GM23338 (cell line): Measurements from ENCODE around the gene EXOSC7. TPM values are rescaled to one million over a fixed set of nuclear protein-coding genes. Genes with fewer than 3 reads are reported as not detected.
"Not testable (repeated sequence)": the region's sequence is repeated elsewhere in the genome, so short reads cannot be mapped to it uniquely, and the experiment has no call there.

Source experiments
- ATAC-seq: fragments of 200-7000 bp; cut with Tn5 transposase; 3 replicates; pipeline ENCODE4 v1.9.1; 2020
- DNase-seq: peaks from one replicate; pipeline ENCODE4 v3.0.0-alpha.2; 2015; ENCODE audit warnings: low spot score
- H2AFZ ChIP-seq: fragments of 200-600 bp; sonication (generic); 2 replicates; pipeline ENCODE4 v1.8.0; 2016; ENCODE audit warnings: antibody characterized with exemption, mild to moderate bottlenecking, moderate library complexity
- H3F3A ChIP-seq: fragments of 200-600 bp; sonication (generic); replicated peaks from 2 replicates; pipeline ENCODE4 v1.8.0; 2017; ENCODE audit warnings: antibody characterized with exemption, mixed run types, low read depth
- H3K27ac ChIP-seq: fragments of 200-600 bp; sonication (generic); 2 replicates; pipeline ENCODE4 v1.6.1; 2016; ENCODE audit warnings: low read depth
- H3K27me3 ChIP-seq: fragments of 200-600 bp; sonication (generic); 2 replicates; pipeline ENCODE4 v1.8.0; 2016; ENCODE audit warnings: mild to moderate bottlenecking, mixed run types, moderate library complexity; ENCODE audit not compliant: insufficient read depth
- H3K36me3 ChIP-seq: fragments of 200-600 bp; sonication (generic); 2 replicates; pipeline ENCODE4 v1.8.0; 2016; ENCODE audit warnings: mild to moderate bottlenecking; ENCODE audit not compliant: insufficient read depth
- H3K4me1 ChIP-seq: fragments of 200-600 bp; sonication (generic); 2 replicates; pipeline ENCODE4 v1.8.0; 2016; ENCODE audit warnings: mild to moderate bottlenecking, moderate library complexity; ENCODE audit not compliant: insufficient read depth
- H3K4me2 ChIP-seq: fragments of 200-600 bp; sonication (generic); 2 replicates; pipeline ENCODE4 v1.7.1; 2017; ENCODE audit warnings: mixed run types
- H3K4me3 ChIP-seq: fragments of 200-600 bp; sonication (generic); 2 replicates; pipeline ENCODE4 v1.6.1; 2016; ENCODE audit warnings: mixed run types
- H3K79me2 ChIP-seq: fragments of 200-600 bp; sonication (generic); replicated peaks from 2 replicates; pipeline ENCODE4 v1.8.0; 2017; ENCODE audit warnings: mild to moderate bottlenecking; ENCODE audit not compliant: insufficient read depth
- H3K9me2 ChIP-seq: fragments of 200-600 bp; sonication (generic); 2 replicates; pipeline ENCODE4 v1.8.0; 2017; ENCODE audit not compliant: insufficient read depth
- H4K20me1 ChIP-seq: fragments of 200-600 bp; sonication (generic); replicated peaks from 2 replicates; pipeline ENCODE4 v1.8.0; 2017; ENCODE audit warnings: mild to moderate bottlenecking; ENCODE audit not compliant: insufficient read depth
- H3K27ac Mint-ChIP-seq: 2 replicates; pipeline ENCODE4 v1.8.0; 2020; ENCODE audit warnings: inconsistent platforms, mild to moderate bottlenecking, moderate library complexity, mixed read lengths
- H3K27me3 Mint-ChIP-seq: 3 replicates; pipeline ENCODE4 v1.8.0; 2022; ENCODE audit warnings: low read depth, mild to moderate bottlenecking, moderate library complexity, mixed read lengths, inconsistent platforms; ENCODE audit not compliant: insufficient read depth, poor library complexity
- H3K36me3 Mint-ChIP-seq: 3 replicates; pipeline ENCODE4 v1.8.0; 2021; ENCODE audit warnings: low read depth, mild to moderate bottlenecking, inconsistent platforms, moderate library complexity, mixed read lengths
- H3K4me1 Mint-ChIP-seq: 3 replicates; pipeline ENCODE4 v1.8.0; 2020; ENCODE audit warnings: mild to moderate bottlenecking, inconsistent platforms, mixed read lengths
- H3K4me3 Mint-ChIP-seq: 3 replicates; pipeline ENCODE4 v1.8.0; 2021; ENCODE audit warnings: moderate library complexity, mild to moderate bottlenecking, inconsistent platforms, mixed read lengths
- H3K9me3 Mint-ChIP-seq: 3 replicates; pipeline ENCODE4 v1.8.0; 2020; ENCODE audit warnings: moderate library complexity, mild to moderate bottlenecking, inconsistent platforms, mixed read lengths
- CREB1 ChIP-seq: fragments of 250-450 bp; sonication (Bioruptor Pico); IDR thresholded peaks from 2 replicates; pipeline ENCODE4 v1.5.0; 2020; ENCODE audit warnings: low read depth, mild to moderate bottlenecking, moderate library complexity
- CTCF ChIP-seq, 2 experiments: fragments of 200-600 bp in 1 of 2; sonication (generic) in 1 of 2; conservative IDR thresholded peaks; 2 replicates each; pipeline versions ENCODE4 v1.5.1 to v1.6.1; 2016 to 2017; ENCODE audit warnings: antibody characterized with exemption in 2 of 2, low read depth in 2 of 2, mild to moderate bottlenecking in 2 of 2, moderate library complexity in 1 of 2
- ETS1 ChIP-seq: IDR thresholded peaks from 2 replicates; pipeline ENCODE4 v1.6.1; 2016; ENCODE audit warnings: antibody characterized with exemption
- EZH2 ChIP-seq: fragments of 200-600 bp; sonication (generic); IDR thresholded peaks from one replicate; pipeline ENCODE4 v1.8.0; 2017; ENCODE audit warnings: antibody characterized with exemption, mild to moderate bottlenecking, low read depth; ENCODE audit not compliant: unreplicated experiment
- EZH2phosphoT487 ChIP-seq: fragments of 200-600 bp; sonication (generic); IDR thresholded peaks from one replicate; pipeline ENCODE4 v1.8.1; 2018; ENCODE audit warnings: antibody characterized with exemption; ENCODE audit not compliant: unreplicated experiment
- NANOG ChIP-seq: IDR thresholded peaks from 2 replicates; pipeline ENCODE4 v1.6.1; 2016; ENCODE audit warnings: antibody characterized with exemption, borderline replicate concordance
- REST ChIP-seq: IDR thresholded peaks from one replicate; pipeline ENCODE4 v1.6.1; 2018; ENCODE audit warnings: antibody characterized with exemption; ENCODE audit not compliant: unreplicated experiment
- STAT1 ChIP-seq: IDR thresholded peaks from one replicate; pipeline ENCODE4 v1.6.1; 2016; ENCODE audit warnings: antibody characterized with exemption; ENCODE audit not compliant: unreplicated experiment
- ZNF114 ChIP-seq: fragments of 250-450 bp; sonication (Bioruptor Pico); IDR thresholded peaks from 2 replicates; pipeline ENCODE4 v1.5.0; 2020; ENCODE audit warnings: mild to moderate bottlenecking, moderate library complexity
- ZNF331 ChIP-seq: fragments of 250-450 bp; sonication (Bioruptor Pico); IDR thresholded peaks from 2 replicates; pipeline ENCODE4 v1.5.0; 2020; ENCODE audit warnings: low read depth, mild to moderate bottlenecking, moderate library complexity
- polyA plus RNA-seq: library from polyadenylated mRNA; unstranded; fragments of >200 nt; fragmentation: Nextera tagmentation; extraction: Ambion mirVana; gene quantifications from 2 replicates; pipeline ENCODE4 v1.2.1, GENCODE V29; 2016
- total RNA-seq: library from RNA; depleted of rRNA; stranded (reverse); fragments of >200 nt; shearing (Covaris generic); gene quantifications from 2 replicates; pipeline ENCODE4 v1.2.3, GENCODE V29; 2014

The EXOSC7 gene
- total and polyA plus RNA-seq, 2 experiments from 2014 or later = 84.8 to 120 TPM

- Mint-ChIP-seq H3K4me1 (peaks cover 17% of the 10 kb centered on the region), H3K36me3 (peaks cover 4% of the 10 kb centered on the region), H3K4me3 (no peak overlapping the region), H3K27me3 (peaks cover 2% of the 10 kb centered on the region), H3K9me3 (no peaks in the 10 kb centered on the region), H3K27ac (no peak overlapping the region)
- Histone ChIP-seq H3F3A (no peaks in the 10 kb centered on the region; the same call in 1 of the 2 replicates), H3K4me1 (peaks cover 18% of the 10 kb centered on the region), H3K79me2 (peaks cover 15% of the 10 kb centered on the region), H3K9me2 (no peaks in the 10 kb centered on the region), H2AFZ (no peak overlapping the region), H3K36me3 (0 out of 2 replicates have a peak, but pooled peaks cover 4% of the 10 kb centered on the region), H3K4me3 (no peak overlapping the region), H4K20me1 (peaks cover 11% of the 10 kb centered on the region), H3K27ac (no peak overlapping the region), H3K4me2 (no peak overlapping the region), H3K27me3 (no peaks in the 10 kb centered on the region)
- DNase-seq (no peak), ATAC-seq (no peak)
- TF ChIP-seq ETS1 (no peak), EZH2phosphoT487 (no peak), CREB1 (CRISPR knock-in tag) (no peak), REST (no peak), NANOG (no peak), ZNF114 (CRISPR knock-in tag) (no peak), ZNF331 (CRISPR knock-in tag) (no peak), EZH2 (no peak), STAT1 (no peak), CTCF (conservative IDR thresholded peaks at IDR 0.05; ENCODE audit: low read depth in 2 of 2) (no peak)
These were observed 27.8 kb upstream of the EXOSC7 start for GRCh38 chr3:44948239-44948638.

- H2AFZ ChIP-seq, DNase-seq, H3K9me3 Mint-ChIP-seq, H3K36me3 Mint-ChIP-seq, H3F3A ChIP-seq, ATAC-seq, H3K36me3 ChIP-seq, H3K4me3 Mint-ChIP-seq, H3K9me2 ChIP-seq, H3K27me3 Mint-ChIP-seq, H3K27ac Mint-ChIP-seq, H3K4me3 ChIP-seq, H3K27me3 ChIP-seq: not testable (repeated sequence)
- 0 out of 2 replicates have a peak overlapping the region, but pooled peaks have one; percentile 39 for H3K4me2 ChIP-seq
- H4K20me1 ChIP-seq = peaks cover 18% of the 10 kb centered on the region
- H3K27ac ChIP-seq = peak overlapping the region; percentile 51
- H3K79me2 ChIP-seq = peaks cover 15% of the 10 kb centered on the region
- H3K4me1 Mint-ChIP-seq = peaks cover 17% of the 10 kb centered on the region
- peaks cover 18% of the 10 kb centered on the region for H3K4me1 ChIP-seq
These were observed 26.3 kb upstream of the EXOSC7 start for GRCh38 chr3:44949770-44950169.
